ENCODE data around the gene CALCB. TPM values are rescaled to one million over a fixed set of nuclear protein-coding genes. Genes with fewer than 3 reads are reported as not detected.

The CALCB gene
- total and polyA plus RNA-seq, 4 donors: 0.02 to 1.2 (median 0.39) TPM

GRCh38 chr11:15097411-15097810, 24.0 kb downstream of the CALCB start:
- 89% methylated on average over 3 of the region's 3 CpGs for WGBS
- H3K9ac ChIP-seq (ENCODE audit: low read depth in 1 of 2, low read length in 2 of 2): no peak overlapping the region
- no peak overlapping the region for H3K4me3 ChIP-seq (ENCODE audit: low read depth in 1 of 3, low read length in 3 of 3)
- no peaks in the 10 kb centered on the region for H3K36me3 ChIP-seq (ENCODE audit: control insufficient read depth in 4 of 4, insufficient read depth in 3 of 4, low read depth in 1 of 4, low read length in 3 of 4)
- no peak overlapping the region for H3K27ac ChIP-seq (ENCODE audit: low read depth in 1 of 2, low read length in 2 of 2)
- no peak for DNase-seq (ENCODE audit: low spot score)
- H3K27me3 ChIP-seq (ENCODE audit: control insufficient read depth in 4 of 4, insufficient read depth in 4 of 4, low read length in 3 of 4): no peaks in the 10 kb centered on the region
- no peaks in the 10 kb centered on the region for H3K9me3 ChIP-seq (ENCODE audit: control insufficient read depth in 4 of 4, low read length in 3 of 4)
- TF ChIP-seq HNF4A (conservative IDR thresholded peaks at IDR 0.05) (no peak), MAX (IDR thresholded peaks at IDR 0.05) (no peak), NR2F2 (IDR thresholded peaks at IDR 0.05) (no peak), FOXA1 (IDR thresholded peaks at IDR 0.05) (no peak), TAF1 (conservative IDR thresholded peaks at IDR 0.05) (no peak), ZBTB33 (IDR thresholded peaks at IDR 0.05) (no peak), YY1 (IDR thresholded peaks at IDR 0.05) (no peak), GABPA (IDR thresholded peaks at IDR 0.05 in 1 of 2, conservative IDR thresholded peaks at IDR 0.05 in 1 of 2) (no peak), RXRA (IDR thresholded peaks at IDR 0.05) (no peak), ATF3 (IDR thresholded peaks at IDR 0.05) (no peak), SP1 (IDR thresholded peaks at IDR 0.05) (no peak), JUND (IDR thresholded peaks at IDR 0.05) (no peak), RAD21 (IDR thresholded peaks at IDR 0.05) (no peak)
- TF ChIP-seq, protein P1, sequence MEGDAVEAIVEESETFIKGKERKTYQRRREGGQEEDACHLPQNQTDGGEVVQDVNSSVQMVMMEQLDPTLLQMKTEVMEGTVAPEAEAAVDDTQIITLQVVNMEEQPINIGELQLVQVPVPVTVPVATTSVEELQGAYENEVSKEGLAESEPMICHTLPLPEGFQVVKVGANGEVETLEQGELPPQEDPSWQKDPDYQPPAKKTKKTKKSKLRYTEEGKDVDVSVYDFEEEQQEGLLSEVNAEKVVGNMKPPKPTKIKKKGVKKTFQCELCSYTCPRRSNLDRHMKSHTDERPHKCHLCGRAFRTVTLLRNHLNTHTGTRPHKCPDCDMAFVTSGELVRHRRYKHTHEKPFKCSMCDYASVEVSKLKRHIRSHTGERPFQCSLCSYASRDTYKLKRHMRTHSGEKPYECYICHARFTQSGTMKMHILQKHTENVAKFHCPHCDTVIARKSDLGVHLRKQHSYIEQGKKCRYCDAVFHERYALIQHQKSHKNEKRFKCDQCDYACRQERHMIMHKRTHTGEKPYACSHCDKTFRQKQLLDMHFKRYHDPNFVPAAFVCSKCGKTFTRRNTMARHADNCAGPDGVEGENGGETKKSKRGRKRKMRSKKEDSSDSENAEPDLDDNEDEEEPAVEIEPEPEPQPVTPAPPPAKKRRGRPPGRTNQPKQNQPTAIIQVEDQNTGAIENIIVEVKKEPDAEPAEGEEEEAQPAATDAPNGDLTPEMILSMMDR (IDR thresholded peaks at IDR 0.05; ENCODE audit: low read depth, low read length, missing input control): no peak
- TF ChIP-seq, protein P2, sequence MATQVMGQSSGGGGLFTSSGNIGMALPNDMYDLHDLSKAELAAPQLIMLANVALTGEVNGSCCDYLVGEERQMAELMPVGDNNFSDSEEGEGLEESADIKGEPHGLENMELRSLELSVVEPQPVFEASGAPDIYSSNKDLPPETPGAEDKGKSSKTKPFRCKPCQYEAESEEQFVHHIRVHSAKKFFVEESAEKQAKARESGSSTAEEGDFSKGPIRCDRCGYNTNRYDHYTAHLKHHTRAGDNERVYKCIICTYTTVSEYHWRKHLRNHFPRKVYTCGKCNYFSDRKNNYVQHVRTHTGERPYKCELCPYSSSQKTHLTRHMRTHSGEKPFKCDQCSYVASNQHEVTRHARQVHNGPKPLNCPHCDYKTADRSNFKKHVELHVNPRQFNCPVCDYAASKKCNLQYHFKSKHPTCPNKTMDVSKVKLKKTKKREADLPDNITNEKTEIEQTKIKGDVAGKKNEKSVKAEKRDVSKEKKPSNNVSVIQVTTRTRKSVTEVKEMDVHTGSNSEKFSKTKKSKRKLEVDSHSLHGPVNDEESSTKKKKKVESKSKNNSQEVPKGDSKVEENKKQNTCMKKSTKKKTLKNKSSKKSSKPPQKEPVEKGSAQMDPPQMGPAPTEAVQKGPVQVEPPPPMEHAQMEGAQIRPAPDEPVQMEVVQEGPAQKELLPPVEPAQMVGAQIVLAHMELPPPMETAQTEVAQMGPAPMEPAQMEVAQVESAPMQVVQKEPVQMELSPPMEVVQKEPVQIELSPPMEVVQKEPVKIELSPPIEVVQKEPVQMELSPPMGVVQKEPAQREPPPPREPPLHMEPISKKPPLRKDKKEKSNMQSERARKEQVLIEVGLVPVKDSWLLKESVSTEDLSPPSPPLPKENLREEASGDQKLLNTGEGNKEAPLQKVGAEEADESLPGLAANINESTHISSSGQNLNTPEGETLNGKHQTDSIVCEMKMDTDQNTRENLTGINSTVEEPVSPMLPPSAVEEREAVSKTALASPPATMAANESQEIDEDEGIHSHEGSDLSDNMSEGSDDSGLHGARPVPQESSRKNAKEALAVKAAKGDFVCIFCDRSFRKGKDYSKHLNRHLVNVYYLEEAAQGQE (IDR thresholded peaks at IDR 0.05): no peak
- H3K4me1 ChIP-seq (ENCODE audit: control insufficient read depth in 4 of 4, insufficient read depth in 4 of 4, low read length in 3 of 4): no peaks in the 10 kb centered on the region

DNA sequence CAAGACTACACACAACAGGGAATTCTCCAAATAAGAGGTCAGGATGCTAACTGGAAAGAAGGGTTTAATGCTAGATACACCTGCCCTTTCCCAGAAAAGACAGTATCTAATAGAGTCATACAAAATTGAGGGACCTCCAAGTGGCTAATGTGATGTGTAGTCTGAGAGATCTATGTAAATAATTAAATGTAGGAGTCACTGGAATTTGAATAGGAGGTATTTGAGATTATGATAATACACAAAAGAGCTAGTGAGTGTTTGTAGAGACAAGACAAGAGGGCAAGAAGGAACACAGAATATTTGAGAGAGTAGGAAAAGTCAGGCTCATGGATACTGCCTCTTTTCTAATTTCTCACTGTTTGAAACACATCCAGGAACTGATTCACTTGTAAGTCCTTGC, 25.9 kb downstream of the CALCB start:
- no peak for DNase-seq (ENCODE audit: low spot score)
- Histone ChIP-seq H3K9ac (ENCODE audit: low read depth in 1 of 2, low read length in 2 of 2) (no peak overlapping the region), H3K4me1 (ENCODE audit: control insufficient read depth in 4 of 4, insufficient read depth in 4 of 4, low read length in 3 of 4) (no peaks in the 10 kb centered on the region), H3K4me3 (ENCODE audit: low read depth in 1 of 3, low read length in 3 of 3) (no peak overlapping the region), H3K27ac (ENCODE audit: low read depth in 1 of 2, low read length in 2 of 2) (no peak overlapping the region), H3K9me3 (ENCODE audit: control insufficient read depth in 4 of 4, low read length in 3 of 4) (no peaks in the 10 kb centered on the region), H3K36me3 (ENCODE audit: control insufficient read depth in 4 of 4, insufficient read depth in 3 of 4, low read depth in 1 of 4, low read length in 3 of 4) (no peaks in the 10 kb centered on the region), H3K27me3 (ENCODE audit: control insufficient read depth in 4 of 4, insufficient read depth in 4 of 4, low read length in 3 of 4) (no peaks in the 10 kb centered on the region)
- no peak for TF ChIP-seq ZBTB33 (IDR thresholded peaks at IDR 0.05)
- TF ChIP-seq HNF4A (conservative IDR thresholded peaks at IDR 0.05): no peak
- no peak for TF ChIP-seq HNF4G (IDR thresholded peaks at IDR 0.05)
- TF ChIP-seq, protein P2 (IDR thresholded peaks at IDR 0.05): no peak
- no peak for TF ChIP-seq RAD21 (IDR thresholded peaks at IDR 0.05)
- TF ChIP-seq RXRA (IDR thresholded peaks at IDR 0.05): no peak
- no peak for TF ChIP-seq EGR1 (IDR thresholded peaks at IDR 0.05; ENCODE audit: low read depth in 2 of 2)
- no peak for TF ChIP-seq ATF3 (IDR thresholded peaks at IDR 0.05)
- TF ChIP-seq FOXA1 (IDR thresholded peaks at IDR 0.05): no peak
- no peak for TF ChIP-seq MAX (IDR thresholded peaks at IDR 0.05)
- no peak for TF ChIP-seq FOXA2 (IDR thresholded peaks at IDR 0.05)
- no peak for TF ChIP-seq JUND (IDR thresholded peaks at IDR 0.05)
- TF ChIP-seq TAF1 (conservative IDR thresholded peaks at IDR 0.05): no peak

Data from liver (tissue), 9 donors.